HEK293 (cell line): Measurements from ENCODE around the gene XKR7.

ENCODE experiments used
- BCL11B ChIP-seq: fragments of 450-650 bp; formaldehyde crosslinking; IDR thresholded peaks from 2 replicates; pipeline ENCODE4 v1.5.1; 2016; ENCODE audit warnings: low read depth, missing biosample characterization, missing genetic modification characterization
- CTCF ChIP-seq: fragments of 450-650 bp; formaldehyde crosslinking; IDR thresholded peaks from 2 replicates; pipeline ENCODE4 v1.5.1; 2016; ENCODE audit warnings: missing biosample characterization, missing genetic modification characterization
- HOXA7 ChIP-seq: sonication (generic); formaldehyde crosslinking; IDR thresholded peaks from 2 replicates; pipeline ENCODE4 v1.8.1; 2022; ENCODE audit warnings: missing genetic modification reagents, borderline replicate concordance
- ZBTB20 ChIP-seq: fragments of 450-650 bp; formaldehyde crosslinking; IDR thresholded peaks from 2 replicates; pipeline ENCODE4 v1.5.1; 2016; ENCODE audit warnings: missing biosample characterization, missing genetic modification characterization
- ZFP37 ChIP-seq: fragments of 450-650 bp; formaldehyde crosslinking; IDR thresholded peaks from 2 replicates; pipeline ENCODE4 v1.5.1; 2016; ENCODE audit warnings: missing biosample characterization, missing genetic modification characterization
- ZNF169 ChIP-seq: fragments of 450-650 bp; formaldehyde crosslinking; IDR thresholded peaks from 2 replicates; pipeline ENCODE4 v1.5.1; 2016; ENCODE audit warnings: missing biosample characterization, missing genetic modification characterization
- ZNF23 ChIP-seq: fragments of 450-650 bp; formaldehyde crosslinking; IDR thresholded peaks from 2 replicates; pipeline ENCODE4 v1.5.1; 2016; ENCODE audit warnings: missing biosample characterization, missing genetic modification characterization, borderline replicate concordance
- ZNF394 ChIP-seq: fragments of 450-650 bp; formaldehyde crosslinking; IDR thresholded peaks from 2 replicates; pipeline ENCODE4 v1.5.1; 2016; ENCODE audit warnings: missing biosample characterization, missing genetic modification characterization, mild to moderate bottlenecking, moderate library complexity, borderline replicate concordance
- ZNF639 ChIP-seq: fragments of 450-650 bp; formaldehyde crosslinking; IDR thresholded peaks from 2 replicates; pipeline ENCODE4 v1.5.1; 2016; ENCODE audit warnings: missing biosample characterization, missing genetic modification characterization
- ZSCAN16 ChIP-seq: fragments of 450-650 bp; formaldehyde crosslinking; IDR thresholded peaks from 2 replicates; pipeline ENCODE4 v1.5.1; 2016; ENCODE audit warnings: missing biosample characterization, missing genetic modification characterization
- TF ChIP-seq, protein P1 (sequence below): fragments of 450-650 bp; formaldehyde crosslinking; IDR thresholded peaks from 2 replicates; pipeline ENCODE4 v1.5.1; 2017; ENCODE audit warnings: missing biosample characterization, missing genetic modification characterization

DNA sequence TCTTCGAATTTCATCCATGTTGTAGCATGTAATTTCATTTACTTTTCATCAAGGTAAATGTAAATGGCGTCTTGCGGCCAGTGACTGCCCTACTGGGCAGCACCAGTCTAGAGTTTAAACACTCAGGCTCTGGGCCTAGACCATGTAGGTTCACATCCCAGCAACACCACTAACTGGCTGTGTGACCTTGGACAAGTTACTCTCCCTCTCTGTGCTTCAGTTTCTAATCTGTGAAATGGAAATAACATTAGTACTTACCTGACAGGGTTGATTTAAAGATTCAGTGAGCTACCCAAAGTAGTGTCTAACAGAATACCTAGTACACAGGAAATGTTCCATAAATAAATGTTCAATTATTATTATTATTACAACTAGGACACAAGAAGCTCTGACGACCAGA, 45.4 kb upstream of the XKR7 start:
- TF ChIP-seq ZNF23 (no peak), ZFP37 (tag by site-specific recombination) (no peak), HOXA7 (CRISPR knock-in tag) (no peak), CTCF (tag by site-specific recombination) (no peak), BCL11B (tag by site-specific recombination) (no peak), ZSCAN16 (tag by site-specific recombination) (no peak), ZNF639 (tag by site-specific recombination) (no peak), ZBTB20 (tag by site-specific recombination) (no peak), ZNF394 (no peak), ZNF169 (tag by site-specific recombination) (no peak)
- TF ChIP-seq, protein P1, sequence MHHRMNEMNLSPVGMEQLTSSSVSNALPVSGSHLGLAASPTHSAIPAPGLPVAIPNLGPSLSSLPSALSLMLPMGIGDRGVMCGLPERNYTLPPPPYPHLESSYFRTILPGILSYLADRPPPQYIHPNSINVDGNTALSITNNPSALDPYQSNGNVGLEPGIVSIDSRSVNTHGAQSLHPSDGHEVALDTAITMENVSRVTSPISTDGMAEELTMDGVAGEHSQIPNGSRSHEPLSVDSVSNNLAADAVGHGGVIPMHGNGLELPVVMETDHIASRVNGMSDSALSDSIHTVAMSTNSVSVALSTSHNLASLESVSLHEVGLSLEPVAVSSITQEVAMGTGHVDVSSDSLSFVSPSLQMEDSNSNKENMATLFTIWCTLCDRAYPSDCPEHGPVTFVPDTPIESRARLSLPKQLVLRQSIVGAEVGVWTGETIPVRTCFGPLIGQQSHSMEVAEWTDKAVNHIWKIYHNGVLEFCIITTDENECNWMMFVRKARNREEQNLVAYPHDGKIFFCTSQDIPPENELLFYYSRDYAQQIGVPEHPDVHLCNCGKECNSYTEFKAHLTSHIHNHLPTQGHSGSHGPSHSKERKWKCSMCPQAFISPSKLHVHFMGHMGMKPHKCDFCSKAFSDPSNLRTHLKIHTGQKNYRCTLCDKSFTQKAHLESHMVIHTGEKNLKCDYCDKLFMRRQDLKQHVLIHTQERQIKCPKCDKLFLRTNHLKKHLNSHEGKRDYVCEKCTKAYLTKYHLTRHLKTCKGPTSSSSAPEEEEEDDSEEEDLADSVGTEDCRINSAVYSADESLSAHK (tag by site-specific recombination) = no peak
